Epithelial cell of proximal tubule (primary cell): ENCODE measurements around the gene NHS. TPM values are rescaled to one million over a fixed set of nuclear protein-coding genes. Genes with fewer than 3 reads are reported as not detected.

Experiments
- DNase-seq: peaks from one replicate; pipeline ENCODE4 v3.0.0-alpha.2; 2011; ENCODE audit warnings: low read depth
- H3K4me3 ChIP-seq: 2 replicates; pipeline ENCODE4 v1.5.1; 2011; ENCODE audit warnings: low read depth, mild to moderate bottlenecking, low read length
- CTCF ChIP-seq: conservative IDR thresholded peaks from 2 replicates; pipeline ENCODE4 v1.5.1; 2012; ENCODE audit warnings: low read depth, mild to moderate bottlenecking, low read length
- total RNA-seq: library from RNA; depleted of rRNA; stranded (reverse); fragments of >200 nt; gene quantifications from 2 replicates; pipeline ENCODE4 v1.2.3, GENCODE V29; 2015

NHS gene
- total RNA-seq, 1 donor from 2014 or later = 7.6 TPM

- DNase-seq = no peak
- no peak for TF ChIP-seq CTCF
- no peak overlapping the region for H3K4me3 ChIP-seq
These were observed 375.4 kb downstream of the NHS start for GRCh38 chrX:17750436-17750835.

GRCh38 chrX:17758382-17758781 lies 383.4 kb downstream of the NHS start:
- no peak for TF ChIP-seq CTCF
- no peak overlapping the region for H3K4me3 ChIP-seq
- DNase-seq = no peak

- no peak for TF ChIP-seq CTCF
- no peak for DNase-seq
- H3K4me3 ChIP-seq = no peak overlapping the region
These were observed 385.0 kb downstream of the NHS start for GRCh38 chrX:17759990-17760389.

GRCh38 chrX:17767734-17768133 lies 392.7 kb downstream of the NHS start:
- DNase-seq = no peak
- no peak for TF ChIP-seq CTCF
- H3K4me3 ChIP-seq = no peak overlapping the region

- no peak for DNase-seq
- no peak for TF ChIP-seq CTCF
- no peak overlapping the region for H3K4me3 ChIP-seq
These were observed 394.0 kb downstream of the NHS start for GRCh38 chrX:17768997-17769396.

GRCh38 chrX:17769701-17770269 lies 394.8 kb downstream of the NHS start:
- DNase-seq = no peak
- H3K4me3 ChIP-seq = no peak overlapping the region
- no peak for TF ChIP-seq CTCF

GRCh38 chrX:17773221-17773876 lies 398.3 kb downstream of the NHS start:
- no peak for DNase-seq
- no peak overlapping the region for H3K4me3 ChIP-seq
- TF ChIP-seq CTCF = no peak
